H9 (cell line): ENCODE data around the gene TJP2. TPM values are rescaled to one million over a fixed set of nuclear protein-coding genes. Genes with fewer than 3 reads are reported as not detected.
A peak's percentile ranks its signal among the peaks of the same experiment; 100 is the strongest.

ENCODE experiments used
- DNase-seq: peaks from one replicate; pipeline ENCODE4 v3.0.0-alpha.2; 2017
- H2AFZ ChIP-seq: one replicate; pipeline ENCODE4 v1.6.1; 2013; ENCODE audit warnings: mild to moderate bottlenecking, low read length, control low read depth, moderate library complexity
- H2AK5ac ChIP-seq: 2 replicates; pipeline ENCODE4 v1.6.1; 2013; ENCODE audit warnings: low read length, control low read depth, mixed read lengths; ENCODE audit not compliant: insufficient read length
- H2BK120ac ChIP-seq: one replicate; pipeline ENCODE4 v1.6.1; 2013; ENCODE audit warnings: low read depth, mild to moderate bottlenecking, low read length, control low read depth, inconsistent platforms; ENCODE audit not compliant: poor library complexity, severe bottlenecking
- H2BK12ac ChIP-seq: 2 replicates; pipeline ENCODE4 v1.6.1; 2013; ENCODE audit warnings: low read length, control low read depth, mixed read lengths, low read depth; ENCODE audit not compliant: insufficient read length
- H2BK15ac ChIP-seq: 2 replicates; pipeline ENCODE4 v1.6.1; 2013; ENCODE audit warnings: low read depth, low read length, control low read depth
- H2BK20ac ChIP-seq: one replicate; pipeline ENCODE4 v1.6.1; 2013; ENCODE audit warnings: low read depth, mild to moderate bottlenecking, low read length, control low read depth, inconsistent platforms; ENCODE audit not compliant: poor library complexity, severe bottlenecking
- H2BK5ac ChIP-seq: 2 replicates; pipeline ENCODE4 v1.6.1; 2013; ENCODE audit warnings: low read length, control low read depth, mixed read lengths; ENCODE audit not compliant: insufficient read length
- H3K14ac ChIP-seq: 2 replicates; pipeline ENCODE4 v1.6.1; 2013; ENCODE audit warnings: low read length, control low read depth; ENCODE audit not compliant: insufficient read depth
- H3K18ac ChIP-seq: 2 replicates; pipeline ENCODE4 v1.6.1; 2013; ENCODE audit warnings: low read depth, mild to moderate bottlenecking, mixed read lengths, low read length, control low read depth; ENCODE audit not compliant: insufficient read length
- H3K23ac ChIP-seq: 2 replicates; pipeline ENCODE4 v1.6.1; 2013; ENCODE audit warnings: low read length, control low read depth, mixed read lengths, low read depth; ENCODE audit not compliant: insufficient read length
- H3K23me2 ChIP-seq: 2 replicates; pipeline ENCODE4 v1.6.1; 2013; ENCODE audit warnings: low read depth, mild to moderate bottlenecking, mixed read lengths, low read length, control low read depth; ENCODE audit not compliant: insufficient read length, poor library complexity, severe bottlenecking
- H3K27ac ChIP-seq: 2 replicates; pipeline ENCODE4 v1.5.1; 2013; ENCODE audit warnings: low read length, control low read depth, mixed read lengths, low read depth; ENCODE audit not compliant: insufficient read length
- H3K27me3 ChIP-seq: 2 replicates; pipeline ENCODE4 v1.6.1; 2013; ENCODE audit warnings: low read length, control low read depth, inconsistent platforms; ENCODE audit not compliant: insufficient read depth
- H3K4ac ChIP-seq: 2 replicates; pipeline ENCODE4 v1.6.1; 2013; ENCODE audit warnings: low read depth, mild to moderate bottlenecking, control low read depth, inconsistent platforms, low read length, moderate library complexity
- H3K4me1 ChIP-seq: 2 replicates; pipeline ENCODE4 v1.6.1; 2013; ENCODE audit warnings: low read length, control low read depth, inconsistent platforms; ENCODE audit not compliant: insufficient read depth
- H3K4me2 ChIP-seq: 2 replicates; pipeline ENCODE4 v1.6.1; 2013; ENCODE audit warnings: low read length, control low read depth, mixed read lengths; ENCODE audit not compliant: insufficient read length, insufficient read depth
- H3K56ac ChIP-seq: 2 replicates; pipeline ENCODE4 v1.6.1; 2013; ENCODE audit warnings: low read depth, mild to moderate bottlenecking, mixed read lengths, low read length, control low read depth; ENCODE audit not compliant: insufficient read length
- H3K79me1 ChIP-seq: 2 replicates; pipeline ENCODE4 v1.6.1; 2013; ENCODE audit warnings: low read depth, mild to moderate bottlenecking, moderate library complexity, low read length, control low read depth, inconsistent platforms; ENCODE audit not compliant: insufficient read depth, poor library complexity, severe bottlenecking
- H3K79me2 ChIP-seq: 2 replicates; pipeline ENCODE4 v1.6.1; 2013; ENCODE audit warnings: low read length, control low read depth, inconsistent platforms; ENCODE audit not compliant: insufficient read depth
- H3K9ac ChIP-seq: 2 replicates; pipeline ENCODE4 v1.6.1; 2013; ENCODE audit warnings: low read length, control low read depth, mixed read lengths; ENCODE audit not compliant: insufficient read length; ENCODE audit errors: extremely low read depth
- H3K9me3 ChIP-seq: one replicate; pipeline ENCODE4 v1.6.1; 2013; ENCODE audit warnings: low read depth, low read length, inconsistent platforms; ENCODE audit not compliant: control insufficient read depth
- H3T11ph ChIP-seq: one replicate; pipeline ENCODE4 v1.6.1; 2013; ENCODE audit warnings: mild to moderate bottlenecking, low read length, control low read depth, inconsistent platforms
- H4K20me1 ChIP-seq: one replicate; pipeline ENCODE4 v1.6.1; 2013; ENCODE audit not compliant: control insufficient read depth, insufficient read length, insufficient read depth
- H4K5ac ChIP-seq: 2 replicates; pipeline ENCODE4 v1.6.1; 2013; ENCODE audit warnings: low read depth, mild to moderate bottlenecking, mixed read lengths, low read length, control low read depth; ENCODE audit not compliant: insufficient read length
- H4K8ac ChIP-seq: replicated peaks from 2 replicates; pipeline ENCODE4 v1.6.1; 2013; ENCODE audit warnings: low read length, control low read depth, mixed read lengths, low read depth; ENCODE audit not compliant: insufficient read length
- H4K91ac ChIP-seq: 2 replicates; pipeline ENCODE4 v1.6.1; 2013; ENCODE audit warnings: low read depth, mild to moderate bottlenecking, moderate library complexity, mixed read lengths, low read length, control low read depth; ENCODE audit not compliant: insufficient read length
- H3K27ac Mint-ChIP-seq, 3 experiments: 2 replicates in 2 of 3; 3 replicates in 1 of 3; pipeline ENCODE4 v1.8.0; 2020 to 2021; ENCODE audit warnings: mixed read lengths in 3 of 3, mild to moderate bottlenecking in 1 of 3, moderate library complexity in 1 of 3
- H3K27me3 Mint-ChIP-seq: 2 replicates; pipeline ENCODE4 v1.8.0; 2021; ENCODE audit warnings: low read depth, mild to moderate bottlenecking, moderate library complexity, mixed read lengths
- H3K36me3 Mint-ChIP-seq, 3 experiments: 2 replicates in 2 of 3; 3 replicates in 1 of 3; pipeline ENCODE4 v1.8.0; 2020 to 2021; ENCODE audit warnings: low read depth in 3 of 3, mixed read lengths in 3 of 3; ENCODE audit not compliant: insufficient read depth in 1 of 3
- H3K4me1 Mint-ChIP-seq, 2 experiments: 2 replicates each; pipeline ENCODE4 v1.8.0; 2020; ENCODE audit warnings: mixed read lengths in 2 of 2
- H3K4me3 Mint-ChIP-seq, 2 experiments: 2 replicates in 1 of 2; 3 replicates in 1 of 2; pipeline ENCODE4 v1.8.0; 2020 to 2021; ENCODE audit warnings: mild to moderate bottlenecking in 2 of 2, mixed read lengths in 2 of 2, moderate library complexity in 1 of 2
- H3K9me3 Mint-ChIP-seq, 2 experiments: 2 replicates in 1 of 2; 3 replicates in 1 of 2; pipeline ENCODE4 v1.8.0; 2020; ENCODE audit warnings: mild to moderate bottlenecking in 2 of 2, mixed read lengths in 2 of 2, moderate library complexity in 1 of 2
- WGBS: extraction: QIAGEN DNeasy Blood & Tissue Kit; methylation state at CpG from one replicate; pipeline ENCODE4 v1.1.7; 2013; ENCODE audit warnings: missing lambda C conversion rate, low lambda C conversion rate, mixed read lengths; ENCODE audit not compliant: insufficient read length; ENCODE audit errors: extremely low coverage; 5-methylcytosine and 5-hydroxymethylcytosine counted together
- total RNA-seq: library from RNA; stranded (reverse); gene quantifications from 2 replicates; pipeline ENCODE4 v1.2.1, GENCODE V29; 2021
- TF ChIP-seq, protein P1 (sequence below): fragments of 200-600 bp; sonication (generic); conservative IDR thresholded peaks from 3 replicates; pipeline ENCODE4 v1.8.0; 2021; ENCODE audit warnings: antibody characterized with exemption, mild to moderate bottlenecking

The TJP2 gene
- total RNA-seq, 1 experiment from 2014 or later: 130 TPM

GRCh38 chr9:69139596-69139995, 34.5 kb upstream of the TJP2 start:
- H2BK20ac ChIP-seq: no peak overlapping the region
- no peak overlapping the region for H3K18ac ChIP-seq
- no peak overlapping the region for H2BK12ac ChIP-seq
- no peak overlapping the region for H4K5ac ChIP-seq
- H3K23ac ChIP-seq: no peak overlapping the region
- Mint-ChIP-seq H3K9me3 (no peaks in the 10 kb centered on the region), H3K27ac (peak overlapping the region; percentile 1 to 65 (median 6); a peak in 3 of 7 replicates), H3K36me3 (peaks cover 22 to 30% (median 30%) of the 10 kb centered on the region in 3 experiments), H3K27me3 (no peaks in the 10 kb centered on the region), H3K4me3 (no peak overlapping the region), H3K4me1 (peaks cover 12 to 18% of the 10 kb centered on the region in 2 experiments)
- H2AK5ac ChIP-seq: no peak overlapping the region
- no peak overlapping the region for H3K14ac ChIP-seq
- peaks cover 2% of the 10 kb centered on the region; the same call in 1 of the 2 replicates for H3K4me1 ChIP-seq
- H4K20me1 ChIP-seq: no peaks in the 10 kb centered on the region
- H2AFZ ChIP-seq: no peak overlapping the region
- H3K56ac ChIP-seq: no peak overlapping the region
- no peak overlapping the region for H2BK5ac ChIP-seq
- H3K27me3 ChIP-seq: no peaks in the 10 kb centered on the region
- H3K79me1 ChIP-seq: peaks cover 9% of the 10 kb centered on the region
- H3K9me3 ChIP-seq: no peaks in the 10 kb centered on the region
- H3K4ac ChIP-seq: no peak overlapping the region
- WGBS: no CpG with 5 or more reads among the region's 9 CpGs
- no peak overlapping the region for H4K8ac ChIP-seq
- H3K4me2 ChIP-seq: no peak overlapping the region
- peak; percentile 12 for DNase-seq
- no peak overlapping the region for H4K91ac ChIP-seq
- H3K27ac ChIP-seq: no peak overlapping the region
- no peak overlapping the region for H2BK15ac ChIP-seq
- H3K9ac ChIP-seq: no peak overlapping the region
- H3K79me2 ChIP-seq: peaks cover 21% of the 10 kb centered on the region
- TF ChIP-seq, protein P1, sequence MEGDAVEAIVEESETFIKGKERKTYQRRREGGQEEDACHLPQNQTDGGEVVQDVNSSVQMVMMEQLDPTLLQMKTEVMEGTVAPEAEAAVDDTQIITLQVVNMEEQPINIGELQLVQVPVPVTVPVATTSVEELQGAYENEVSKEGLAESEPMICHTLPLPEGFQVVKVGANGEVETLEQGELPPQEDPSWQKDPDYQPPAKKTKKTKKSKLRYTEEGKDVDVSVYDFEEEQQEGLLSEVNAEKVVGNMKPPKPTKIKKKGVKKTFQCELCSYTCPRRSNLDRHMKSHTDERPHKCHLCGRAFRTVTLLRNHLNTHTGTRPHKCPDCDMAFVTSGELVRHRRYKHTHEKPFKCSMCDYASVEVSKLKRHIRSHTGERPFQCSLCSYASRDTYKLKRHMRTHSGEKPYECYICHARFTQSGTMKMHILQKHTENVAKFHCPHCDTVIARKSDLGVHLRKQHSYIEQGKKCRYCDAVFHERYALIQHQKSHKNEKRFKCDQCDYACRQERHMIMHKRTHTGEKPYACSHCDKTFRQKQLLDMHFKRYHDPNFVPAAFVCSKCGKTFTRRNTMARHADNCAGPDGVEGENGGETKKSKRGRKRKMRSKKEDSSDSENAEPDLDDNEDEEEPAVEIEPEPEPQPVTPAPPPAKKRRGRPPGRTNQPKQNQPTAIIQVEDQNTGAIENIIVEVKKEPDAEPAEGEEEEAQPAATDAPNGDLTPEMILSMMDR: no peak
- no peak overlapping the region for H2BK120ac ChIP-seq
- H3T11ph ChIP-seq: no peak overlapping the region
- H3K23me2 ChIP-seq: no peaks in the 10 kb centered on the region
